ENCODE data around the gene AP1M2.

- TF ChIP-seq CTCF (IDR thresholded peaks at IDR 0.05) (no peak), SIN3A (IDR thresholded peaks at IDR 0.05; ENCODE audit: borderline replicate concordance, insufficient read depth, low read depth, low read length) (no peak), POLR2AphosphoS5 (IDR thresholded peaks at IDR 0.05; ENCODE audit: low read depth, low read length) (no peak)
These were observed 6.0 kb upstream of the AP1M2 start for GRCh38 chr19:10593148-10593547.
